Central memory CD8-positive, alpha-beta T cell (primary cell): ENCODE measurements around the gene LRMDA.

ENCODE experiments used
- ATAC-seq: fragments of 150-1000 bp; cut with Tn5 transposase; replicated peaks from 2 replicates; pipeline ENCODE4 v1.10.0; 2022; ENCODE audit warnings: mild to moderate bottlenecking, moderate FRiP score, moderate number of reproducible peaks; ENCODE audit not compliant: poor library complexity, severe bottlenecking; ENCODE audit errors: extremely low read depth
- DNase-seq, 2 donors: peaks; one replicate each; pipeline ENCODE4 v3.0.0; 2021; ENCODE audit warnings: low spot score in 2 of 2
- H3K27ac Mint-ChIP-seq: one replicate; pipeline ENCODE4 v1.8.0; 2022; ENCODE audit warnings: low read depth, mild to moderate bottlenecking, moderate library complexity, mixed read lengths
- H3K27me3 Mint-ChIP-seq: one replicate; pipeline ENCODE4 v1.8.0; 2022; ENCODE audit warnings: mixed read lengths
- H3K36me3 Mint-ChIP-seq: one replicate; pipeline ENCODE4 v1.8.0; 2022; ENCODE audit warnings: mild to moderate bottlenecking, moderate library complexity, mixed read lengths; ENCODE audit not compliant: insufficient read depth
- H3K4me1 Mint-ChIP-seq: one replicate; pipeline ENCODE4 v1.8.0; 2022; ENCODE audit warnings: mixed read lengths
- H3K4me3 Mint-ChIP-seq: one replicate; pipeline ENCODE4 v1.8.0; 2022; ENCODE audit warnings: mild to moderate bottlenecking, moderate library complexity, mixed read lengths
- H3K9me3 Mint-ChIP-seq: one replicate; pipeline ENCODE4 v1.8.0; 2022; ENCODE audit warnings: mixed read lengths

LRMDA gene

DNA sequence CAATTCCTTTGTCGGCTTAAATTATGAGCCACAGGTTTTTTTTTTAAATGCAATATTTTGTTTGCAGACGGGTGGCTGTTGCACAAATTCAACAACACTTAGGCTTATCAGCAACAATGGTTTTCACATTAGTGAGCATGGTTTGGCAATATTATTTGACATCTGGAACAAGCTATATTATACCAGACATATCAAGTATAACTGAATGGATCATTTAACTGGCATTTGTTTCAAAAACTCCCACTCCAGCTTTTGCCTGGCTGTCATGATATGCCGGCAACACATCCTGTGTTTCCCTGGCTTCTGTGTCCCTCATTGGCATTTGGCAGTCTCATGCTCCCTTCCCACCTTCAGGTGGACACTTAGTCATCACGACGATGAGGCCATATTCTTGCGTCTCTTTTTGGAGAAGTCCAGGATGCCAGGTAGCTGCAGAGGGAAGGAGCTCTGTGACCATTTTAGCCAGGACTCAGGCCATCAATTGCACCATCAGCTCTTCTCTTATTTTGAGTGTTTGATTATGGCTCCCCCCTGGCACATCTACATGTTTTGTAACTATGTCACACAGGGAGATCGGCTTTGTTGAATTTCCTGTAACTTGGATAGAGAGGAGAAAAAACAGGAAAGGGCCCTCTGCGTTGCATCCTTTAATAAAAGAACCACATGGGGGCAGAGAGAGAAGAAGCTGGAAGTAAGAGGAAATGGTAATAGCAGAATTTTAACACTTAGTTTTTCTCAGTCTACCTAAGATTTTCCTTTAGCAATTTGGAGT lies 413.9 kb downstream of the LRMDA start:
- Mint-ChIP-seq H3K27me3 (no peaks in the 10 kb centered on the region), H3K9me3 (peaks cover 6% of the 10 kb centered on the region), H3K4me3 (no peak overlapping the region), H3K4me1 (no peaks in the 10 kb centered on the region), H3K27ac (no peak overlapping the region), H3K36me3 (no peaks in the 10 kb centered on the region)
- no peak for DNase-seq
- no peak for ATAC-seq

DNA sequence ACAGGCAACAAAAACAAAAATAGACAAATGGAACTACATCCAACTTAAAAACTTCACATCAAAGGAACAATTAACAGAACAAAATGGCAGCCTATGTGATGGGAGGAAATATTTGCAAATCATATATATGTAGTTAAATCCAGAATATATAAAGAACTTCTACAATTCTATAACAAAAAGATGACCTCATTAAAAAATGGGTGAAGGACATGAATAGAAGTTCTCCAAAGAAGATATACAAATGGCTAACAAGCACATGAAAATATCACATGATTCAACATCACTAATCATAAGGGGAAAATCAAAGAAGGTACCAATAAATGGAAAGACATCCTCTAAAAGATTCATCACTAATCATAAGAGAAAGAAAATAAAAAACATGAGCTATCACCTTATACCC lies 416.1 kb downstream of the LRMDA start:
- Mint-ChIP-seq H3K27ac (no peak overlapping the region), H3K9me3 (peaks cover 6% of the 10 kb centered on the region), H3K4me3 (no peak overlapping the region), H3K36me3 (no peaks in the 10 kb centered on the region), H3K27me3 (no peaks in the 10 kb centered on the region), H3K4me1 (no peaks in the 10 kb centered on the region)
- DNase-seq (no peak), ATAC-seq (no peak)

DNA sequence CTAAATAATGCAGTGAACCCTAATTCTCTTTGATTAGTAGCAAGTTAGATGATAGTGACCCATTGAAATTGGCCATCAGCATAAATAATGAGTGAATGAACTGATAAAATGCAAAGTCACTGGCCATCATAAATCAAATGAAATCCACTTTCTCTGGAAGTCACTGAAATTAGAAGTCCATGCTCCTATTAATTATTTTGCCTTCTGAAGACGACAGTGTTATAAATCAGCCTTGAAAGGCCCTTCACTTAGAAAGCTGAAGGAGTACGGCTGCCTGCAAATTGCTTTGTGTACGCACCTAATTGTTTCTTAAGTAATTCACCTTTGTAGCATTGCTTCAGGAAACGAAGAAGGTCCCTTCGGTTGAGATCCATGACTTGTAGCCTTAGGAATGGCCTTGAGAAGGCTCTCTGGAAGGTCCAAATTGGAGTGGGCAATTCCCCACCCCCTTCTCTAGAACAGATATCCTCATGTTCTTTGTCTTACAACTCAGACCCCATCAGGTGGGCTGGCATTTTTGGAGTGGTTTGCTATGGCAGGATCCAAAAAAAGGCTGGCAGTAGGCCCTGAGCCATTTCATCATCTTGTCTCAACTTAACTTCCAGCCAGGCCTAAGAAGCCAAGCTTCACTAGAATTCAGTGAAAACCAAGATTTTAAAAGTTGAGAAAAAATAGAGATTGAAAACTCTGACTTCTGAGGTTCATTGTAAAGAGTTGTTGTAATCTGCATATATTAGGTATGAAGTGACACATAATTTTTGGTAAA lies 420.3 kb downstream of the LRMDA start:
- peaks cover 6% of the 10 kb centered on the region for H3K9me3 Mint-ChIP-seq
- no peak overlapping the region for H3K4me3 Mint-ChIP-seq
- ATAC-seq (no peak), DNase-seq (no peak)
- no peaks in the 10 kb centered on the region for H3K4me1 Mint-ChIP-seq
- no peak overlapping the region for H3K27ac Mint-ChIP-seq
- H3K27me3 Mint-ChIP-seq, result no peaks in the 10 kb centered on the region
- no peaks in the 10 kb centered on the region for H3K36me3 Mint-ChIP-seq

DNA sequence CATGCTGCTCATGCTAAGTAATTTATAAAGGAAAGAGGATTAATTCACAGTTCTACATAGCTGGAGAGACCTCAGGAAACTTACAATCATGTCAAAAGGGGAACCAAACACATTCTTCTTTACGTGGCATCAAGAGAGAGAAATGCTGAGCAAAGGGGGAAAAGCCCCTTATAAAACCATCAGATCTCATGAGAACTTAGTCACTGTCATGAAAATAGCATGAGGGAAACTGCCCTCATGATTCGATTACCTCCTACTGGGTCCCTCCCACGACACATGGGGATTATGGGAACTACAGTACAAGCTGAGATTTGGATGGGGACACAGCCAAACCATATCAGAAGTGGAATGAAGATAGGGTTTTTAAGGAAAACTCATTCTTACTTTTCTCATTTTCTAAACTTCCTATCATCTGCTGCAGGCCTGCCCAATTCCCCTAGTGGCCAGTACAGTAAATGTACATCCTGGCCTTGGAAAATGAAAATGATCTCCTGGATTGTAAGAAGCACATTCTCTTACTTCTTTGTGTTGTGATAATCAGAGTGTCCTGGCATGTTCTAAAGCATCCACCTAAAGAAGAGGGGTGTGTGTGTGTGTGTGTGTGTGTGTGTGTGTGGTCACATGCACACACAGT lies 421.5 kb downstream of the LRMDA start:
- H3K27ac Mint-ChIP-seq, result no peak overlapping the region
- H3K9me3 Mint-ChIP-seq, result peaks cover 6% of the 10 kb centered on the region
- DNase-seq (no peak), ATAC-seq (no peak)
- H3K27me3 Mint-ChIP-seq, result no peaks in the 10 kb centered on the region
- H3K4me3 Mint-ChIP-seq, result no peak overlapping the region
- H3K36me3 Mint-ChIP-seq, result no peaks in the 10 kb centered on the region
- no peaks in the 10 kb centered on the region for H3K4me1 Mint-ChIP-seq

DNA sequence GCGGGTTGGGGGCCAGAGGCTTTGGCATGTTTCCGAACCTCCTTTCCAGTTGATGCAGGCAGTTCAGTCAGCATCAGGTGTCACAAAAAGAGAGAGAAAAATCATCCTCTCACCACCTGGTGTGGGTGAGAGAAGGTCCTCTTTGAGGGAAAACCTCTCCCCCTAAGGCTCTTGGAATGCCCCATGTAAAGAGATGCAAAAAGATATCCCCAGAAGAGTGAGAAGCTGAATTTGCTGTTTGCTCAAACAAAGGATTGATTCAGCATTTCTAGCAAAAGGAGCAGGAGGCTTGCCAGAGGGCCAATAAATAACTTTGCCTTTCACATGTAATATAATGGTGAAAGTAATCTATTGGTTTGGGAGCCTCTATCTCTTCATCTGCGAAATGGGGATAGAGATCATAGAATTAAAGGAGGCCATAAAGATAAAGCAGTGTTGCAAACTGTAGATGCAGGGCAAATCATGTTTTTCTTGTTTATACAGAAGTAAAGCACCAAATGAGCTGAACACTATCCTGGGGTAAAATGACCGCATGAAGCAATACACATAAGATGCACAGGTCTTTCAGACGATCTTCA lies 425.9 kb downstream of the LRMDA start:
- Mint-ChIP-seq H3K27me3 (no peaks in the 10 kb centered on the region), H3K36me3 (peaks cover 1% of the 10 kb centered on the region), H3K4me3 (no peak overlapping the region), H3K9me3 (no peaks in the 10 kb centered on the region), H3K4me1 (no peaks in the 10 kb centered on the region), H3K27ac (no peak overlapping the region)
- no peak for DNase-seq
- ATAC-seq, result no peak

DNA sequence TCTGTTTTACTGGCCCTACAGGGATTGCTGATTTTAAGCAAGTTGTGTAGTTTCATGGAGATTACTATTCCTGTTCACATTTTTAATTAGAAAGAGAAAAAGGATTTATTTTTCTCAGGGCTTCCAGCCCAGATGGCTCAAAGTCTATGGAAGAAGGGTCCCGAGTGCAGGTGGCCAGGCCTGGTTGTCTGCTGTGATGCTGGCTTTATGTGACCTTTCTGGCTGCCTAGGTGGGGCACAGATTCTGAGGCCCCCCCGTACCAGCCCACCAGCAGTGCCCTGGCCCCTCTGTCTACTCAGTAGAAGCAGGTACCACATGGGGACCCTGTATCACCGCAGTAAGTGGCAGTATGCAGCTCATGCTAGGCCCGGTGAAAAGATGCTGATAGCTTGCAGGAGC lies 426.5 kb downstream of the LRMDA start:
- Mint-ChIP-seq H3K36me3 (peaks cover 1% of the 10 kb centered on the region), H3K4me3 (no peak overlapping the region), H3K9me3 (peaks cover 2% of the 10 kb centered on the region)

DNA sequence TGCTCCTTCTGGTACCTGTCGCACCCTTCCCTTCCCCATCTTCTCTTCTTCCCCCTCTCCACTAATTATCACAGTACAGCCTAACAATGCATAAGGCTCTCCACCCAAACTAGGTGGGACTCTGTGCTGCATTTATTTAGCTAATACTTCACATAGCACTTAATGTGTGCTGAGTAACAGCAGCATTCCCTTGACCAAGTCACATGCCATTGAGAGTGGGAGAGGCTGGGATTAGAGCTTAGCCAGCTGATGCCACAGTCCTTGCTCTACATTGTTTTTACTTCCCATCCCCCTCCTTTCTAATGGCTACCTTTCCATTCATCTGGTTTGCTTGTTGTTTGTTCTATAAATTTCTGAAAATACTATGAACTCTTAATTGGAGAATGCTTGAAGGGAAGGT lies 426.9 kb downstream of the LRMDA start:
- ATAC-seq (no peak), DNase-seq (no peak)
- Mint-ChIP-seq H3K4me1 (no peaks in the 10 kb centered on the region), H3K9me3 (peaks cover 5% of the 10 kb centered on the region), H3K27me3 (no peaks in the 10 kb centered on the region), H3K36me3 (peaks cover 1% of the 10 kb centered on the region), H3K4me3 (no peak overlapping the region), H3K27ac (no peak overlapping the region)

More for the DNA sequence above, 426.5 kb downstream of the LRMDA start:
- H3K27ac Mint-ChIP-seq, result no peak overlapping the region
- DNase-seq (no peak), ATAC-seq (no peak)
- no peaks in the 10 kb centered on the region for H3K4me1 Mint-ChIP-seq
- no peaks in the 10 kb centered on the region for H3K27me3 Mint-ChIP-seq

DNA sequence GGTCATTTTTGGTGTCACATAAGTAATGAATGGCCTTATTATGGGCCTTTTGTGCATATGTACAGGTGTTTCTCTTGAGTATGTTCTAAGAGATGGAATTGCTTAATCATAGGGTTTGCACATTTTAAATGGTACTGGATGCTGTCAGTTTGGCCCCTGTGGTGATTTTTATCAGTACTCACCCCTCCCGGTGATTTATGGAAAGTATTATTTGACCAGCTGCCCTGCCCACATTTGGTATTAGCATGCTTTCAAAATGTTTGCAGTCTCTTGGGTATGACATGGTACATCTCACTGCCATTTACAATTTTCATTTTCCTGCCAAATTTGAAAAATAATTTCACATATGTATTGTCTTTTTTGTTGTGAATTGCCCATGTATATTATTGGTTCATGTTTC lies 427.7 kb downstream of the LRMDA start:
- ATAC-seq (no peak), DNase-seq (no peak)
- no peak overlapping the region for H3K4me3 Mint-ChIP-seq
- H3K36me3 Mint-ChIP-seq, result peaks cover 1% of the 10 kb centered on the region
- H3K9me3 Mint-ChIP-seq, result peaks cover 5% of the 10 kb centered on the region
- H3K27me3 Mint-ChIP-seq, result no peaks in the 10 kb centered on the region
- no peak overlapping the region for H3K27ac Mint-ChIP-seq
- H3K4me1 Mint-ChIP-seq, result no peaks in the 10 kb centered on the region

DNA sequence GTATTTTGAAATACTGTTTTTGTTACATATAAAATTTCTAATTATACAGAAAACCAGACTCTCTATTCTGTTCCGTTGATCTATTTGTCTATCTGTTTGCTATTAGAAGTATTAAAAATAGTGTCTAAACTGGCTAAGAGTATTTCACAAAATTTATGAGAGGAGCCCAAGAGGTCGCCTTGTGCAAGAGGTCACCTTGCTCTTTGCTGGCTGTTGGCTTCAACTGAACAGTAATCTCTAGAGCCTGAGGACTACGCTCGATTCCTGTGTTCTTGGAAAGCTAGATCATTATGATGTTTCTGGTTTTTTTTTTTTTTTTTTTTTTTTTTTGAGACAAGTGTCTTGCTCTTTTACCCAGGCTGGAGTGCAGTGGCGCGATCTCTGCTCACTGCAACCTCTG lies 428.6 kb downstream of the LRMDA start:
- Mint-ChIP-seq H3K4me3 (no peak overlapping the region), H3K27ac (no peak overlapping the region), H3K9me3 (peaks cover 5% of the 10 kb centered on the region), H3K27me3 (no peaks in the 10 kb centered on the region), H3K4me1 (no peaks in the 10 kb centered on the region), H3K36me3 (peaks cover 1% of the 10 kb centered on the region)
- DNase-seq, result no peak
- ATAC-seq, result no peak

DNA sequence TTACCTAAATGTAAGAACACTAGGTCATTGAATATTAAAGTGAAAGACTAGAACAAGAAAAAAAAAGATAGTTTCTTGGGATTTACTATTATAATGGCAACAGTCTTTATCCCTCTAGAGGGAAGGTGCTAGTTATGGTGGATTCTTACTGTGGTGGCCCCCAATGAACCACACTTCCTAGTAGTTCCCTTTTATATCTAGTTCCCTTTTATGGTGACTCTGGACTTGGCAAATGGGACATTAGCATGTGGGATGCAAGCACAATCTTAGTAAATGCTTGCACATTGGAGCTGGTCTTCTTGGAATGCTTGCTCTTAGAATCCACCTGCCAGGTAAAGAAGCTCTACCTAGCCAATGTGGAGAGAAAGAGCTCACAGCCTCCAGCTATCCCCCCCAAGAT lies 430.2 kb downstream of the LRMDA start:
- H3K9me3 Mint-ChIP-seq, result peaks cover 5% of the 10 kb centered on the region
- no peaks in the 10 kb centered on the region for H3K4me1 Mint-ChIP-seq
- H3K27me3 Mint-ChIP-seq, result no peaks in the 10 kb centered on the region
- no peak overlapping the region for H3K4me3 Mint-ChIP-seq
- no peak for DNase-seq
- H3K36me3 Mint-ChIP-seq, result peaks cover 1% of the 10 kb centered on the region
- no peak for ATAC-seq
- no peak overlapping the region for H3K27ac Mint-ChIP-seq

DNA sequence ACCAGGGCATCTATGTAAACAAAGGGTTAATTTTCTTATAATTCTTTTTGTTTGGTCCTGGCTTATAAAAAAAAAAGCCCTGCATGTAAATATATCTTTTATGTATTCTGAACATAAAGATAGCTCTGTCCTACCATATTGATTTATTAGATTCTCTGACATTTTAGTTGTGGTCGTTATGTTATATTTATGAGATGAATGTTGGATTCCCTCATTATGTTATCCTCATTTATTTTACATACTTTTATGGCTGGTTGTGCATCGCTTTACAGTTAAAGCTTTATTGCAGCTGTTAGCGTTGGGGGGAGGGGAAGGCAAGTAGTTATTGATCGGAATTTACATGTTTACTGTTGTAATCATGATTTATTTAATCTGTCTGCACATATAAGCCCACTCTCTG lies 431.5 kb downstream of the LRMDA start:
- DNase-seq (no peak), ATAC-seq (no peak)
- no peak overlapping the region for H3K27ac Mint-ChIP-seq
- H3K9me3 Mint-ChIP-seq, result peaks cover 5% of the 10 kb centered on the region
- no peaks in the 10 kb centered on the region for H3K4me1 Mint-ChIP-seq
- H3K36me3 Mint-ChIP-seq, result peaks cover 1% of the 10 kb centered on the region
- H3K4me3 Mint-ChIP-seq, result no peak overlapping the region
- H3K27me3 Mint-ChIP-seq, result no peaks in the 10 kb centered on the region

DNA sequence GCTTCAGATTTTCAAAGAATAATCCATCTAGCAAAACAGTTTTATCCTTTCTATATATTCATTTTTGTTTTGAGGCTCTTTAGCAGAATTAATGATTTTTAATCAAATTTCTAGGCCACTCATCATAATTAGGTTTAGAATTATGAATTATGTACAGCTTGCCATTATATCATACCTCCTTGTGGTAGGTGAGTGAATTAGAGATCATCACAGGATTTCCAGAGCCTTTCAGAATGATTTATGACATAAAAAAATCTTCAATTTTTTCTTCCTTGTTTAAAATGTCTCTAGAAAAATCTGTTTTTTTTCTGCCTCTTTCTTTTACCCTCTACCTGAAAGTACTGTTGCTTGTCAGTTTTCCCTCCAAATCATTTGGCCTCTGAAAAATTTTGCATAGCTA lies 433.3 kb downstream of the LRMDA start:
- no peaks in the 10 kb centered on the region for H3K27me3 Mint-ChIP-seq
- H3K4me1 Mint-ChIP-seq, result no peaks in the 10 kb centered on the region
- H3K4me3 Mint-ChIP-seq, result no peak overlapping the region
- no peak for DNase-seq
- no peak for ATAC-seq
- H3K9me3 Mint-ChIP-seq, result peaks cover 5% of the 10 kb centered on the region
- H3K27ac Mint-ChIP-seq, result no peak overlapping the region
- H3K36me3 Mint-ChIP-seq, result peaks cover 1% of the 10 kb centered on the region
